ENCODE data around the gene NFIA.
"Not testable (repeated sequence)": the region's sequence is repeated elsewhere in the genome, so short reads cannot be mapped to it uniquely, and the experiment has no call there.

Gene NFIA

GRCh38 chr1:61058483-61059245 is 23.7 kb upstream of the NFIA start:
- no peak for DNase-seq (ENCODE audit: low read depth in 2 of 2, low spot score in 1 of 2)

- not testable (repeated sequence) for DNase-seq (ENCODE audit: low read depth in 2 of 2, low spot score in 1 of 2)
Observed at GRCh38 chr1:61061601-61062000, 20.8 kb upstream of the NFIA start.

GRCh38 chr1:61064673-61065072 is 17.7 kb upstream of the NFIA start:
- DNase-seq (ENCODE audit: low read depth in 2 of 2, low spot score in 1 of 2): no peak

GRCh38 chr1:61067446-61068019 is 14.8 kb upstream of the NFIA start:
- no peak for DNase-seq (ENCODE audit: low read depth in 2 of 2, low spot score in 1 of 2)

GRCh38 chr1:61070054-61070453 is 12.3 kb upstream of the NFIA start:
- no peak for DNase-seq (ENCODE audit: low read depth in 2 of 2, low spot score in 1 of 2)

- no peak for DNase-seq (ENCODE audit: low read depth in 2 of 2, low spot score in 1 of 2)
Observed at GRCh38 chr1:61071205-61072130, 10.9 kb upstream of the NFIA start.

GRCh38 chr1:61073871-61074270 is 8.5 kb upstream of the NFIA start:
- no peak for DNase-seq (ENCODE audit: low read depth in 2 of 2, low spot score in 1 of 2)

- not testable (repeated sequence) for DNase-seq (ENCODE audit: low read depth in 2 of 2, low spot score in 1 of 2)
Observed at GRCh38 chr1:61075833-61076232, 6.5 kb upstream of the NFIA start.

- peak; percentile 66 for DNase-seq (ENCODE audit: low read depth in 2 of 2, low spot score in 1 of 2)
Observed at GRCh38 chr1:61076728-61077675, 5.4 kb upstream of the NFIA start.

GRCh38 chr1:61077676-61078541 is 4.5 kb upstream of the NFIA start:
- peak; percentile 77 to 81 for DNase-seq (ENCODE audit: low read depth in 2 of 2, low spot score in 1 of 2)

GRCh38 chr1:61078618-61079295 is 3.6 kb upstream of the NFIA start:
- no peak for DNase-seq (ENCODE audit: low read depth in 2 of 2, low spot score in 1 of 2)

- DNase-seq (ENCODE audit: low read depth in 2 of 2, low spot score in 1 of 2): no peak
Observed at GRCh38 chr1:61079296-61079897, 3.0 kb upstream of the NFIA start.

- no peak for DNase-seq (ENCODE audit: low read depth in 2 of 2, low spot score in 1 of 2)
Observed at GRCh38 chr1:61079898-61080336, 2.4 kb upstream of the NFIA start.

GRCh38 chr1:61080413-61081143 is 1.8 kb upstream of the NFIA start:
- no peak for DNase-seq (ENCODE audit: low read depth in 2 of 2, low spot score in 1 of 2)

GRCh38 chr1:61081144-61081685 is 1.1 kb upstream of the NFIA start:
- no peak for DNase-seq (ENCODE audit: low read depth in 2 of 2, low spot score in 1 of 2)

- no peak for DNase-seq (ENCODE audit: low read depth in 2 of 2, low spot score in 1 of 2)
Observed at GRCh38 chr1:61081686-61082310, 563 bp upstream of the NFIA start.

Measured in stimulated activated CD8-positive, alpha-beta memory T cell treated with anti-CD3 and anti-CD28 coated beads, Interleukin-4, amount 100 ng/mL, for 1 hour (primary cell).